Stromal cell of bone marrow (primary cell): Measurements from ENCODE around the gene AXIN2.

ENCODE experiments used
- DNase-seq: peaks from one replicate; pipeline ENCODE4 v3.0.0-alpha.2; 2012; ENCODE audit warnings: low read depth

Gene AXIN2

DNA sequence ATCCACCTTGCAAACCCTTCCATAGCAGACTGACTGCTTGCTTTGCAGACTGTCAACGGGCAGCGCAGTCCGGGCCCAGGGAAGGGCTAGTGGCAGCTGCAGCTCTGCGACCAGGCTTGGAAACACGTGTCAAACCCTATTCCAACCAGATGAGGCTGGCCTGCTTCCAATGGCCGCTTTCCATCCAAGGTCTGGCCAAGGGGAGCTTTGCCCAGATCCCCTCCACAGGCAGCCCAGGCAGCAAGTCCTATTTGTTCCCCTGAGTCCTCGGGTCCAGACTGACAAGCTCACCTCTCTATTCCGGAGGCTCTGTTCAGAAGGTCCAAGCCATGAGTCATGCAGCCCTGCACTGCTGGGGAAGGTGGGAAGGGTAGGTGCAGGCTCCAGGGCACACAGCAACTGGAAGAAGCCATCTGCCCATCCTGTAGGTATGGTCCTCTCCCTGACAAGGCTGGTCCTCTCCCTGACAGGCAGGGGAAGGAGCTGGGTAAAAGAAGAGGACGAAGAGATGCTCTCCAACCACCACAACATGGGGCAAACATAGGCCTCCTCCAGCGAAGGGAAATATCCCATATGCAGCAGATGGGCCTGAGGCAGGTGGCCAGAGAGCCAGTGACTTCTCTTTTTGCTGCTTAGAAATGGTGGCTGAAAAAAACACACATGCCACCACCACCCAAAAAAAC, 22.6 kb upstream of the AXIN2 start:
- no peak for DNase-seq

- no peak for DNase-seq
Measured at GRCh38 chr17:65576939-65577338, 15.5 kb upstream of the AXIN2 start.

GRCh38 chr17:65573282-65573602, 11.8 kb upstream of the AXIN2 start:
- DNase-seq: no peak

- no peak for DNase-seq
Measured at GRCh38 chr17:65572581-65573281, 11.3 kb upstream of the AXIN2 start.

- DNase-seq: no peak
Measured at GRCh38 chr17:65572186-65572580, 10.7 kb upstream of the AXIN2 start.

GRCh38 chr17:65568918-65569317, 7.5 kb upstream of the AXIN2 start:
- DNase-seq: no peak

GRCh38 chr17:65567566-65567965, 6.1 kb upstream of the AXIN2 start:
- DNase-seq: no peak

GRCh38 chr17:65565559-65565958, 4.1 kb upstream of the AXIN2 start:
- no peak for DNase-seq

DNA sequence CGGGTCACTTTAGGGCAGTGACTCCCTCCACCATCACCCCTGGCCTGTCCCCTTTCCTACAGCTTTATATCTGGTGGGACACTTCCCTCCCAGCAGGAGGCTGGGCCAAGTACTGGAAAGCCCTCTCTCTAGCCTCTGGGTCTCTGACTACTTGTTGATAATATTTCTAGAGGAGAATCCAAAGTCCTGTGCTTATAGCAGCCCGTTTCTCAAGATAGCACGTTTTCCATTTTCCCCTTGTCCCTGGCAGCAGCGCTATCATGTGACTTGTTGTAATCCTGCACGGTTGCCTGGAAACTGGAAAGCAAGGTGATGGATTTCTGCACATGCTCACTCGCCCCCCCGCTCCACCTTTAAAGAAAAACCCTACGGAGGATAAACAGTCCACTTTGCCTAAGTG, 3.3 kb upstream of the AXIN2 start:
- DNase-seq: no peak

GRCh38 chr17:65562206-65562531, 721 bp upstream of the AXIN2 start:
- no peak for DNase-seq

DNA sequence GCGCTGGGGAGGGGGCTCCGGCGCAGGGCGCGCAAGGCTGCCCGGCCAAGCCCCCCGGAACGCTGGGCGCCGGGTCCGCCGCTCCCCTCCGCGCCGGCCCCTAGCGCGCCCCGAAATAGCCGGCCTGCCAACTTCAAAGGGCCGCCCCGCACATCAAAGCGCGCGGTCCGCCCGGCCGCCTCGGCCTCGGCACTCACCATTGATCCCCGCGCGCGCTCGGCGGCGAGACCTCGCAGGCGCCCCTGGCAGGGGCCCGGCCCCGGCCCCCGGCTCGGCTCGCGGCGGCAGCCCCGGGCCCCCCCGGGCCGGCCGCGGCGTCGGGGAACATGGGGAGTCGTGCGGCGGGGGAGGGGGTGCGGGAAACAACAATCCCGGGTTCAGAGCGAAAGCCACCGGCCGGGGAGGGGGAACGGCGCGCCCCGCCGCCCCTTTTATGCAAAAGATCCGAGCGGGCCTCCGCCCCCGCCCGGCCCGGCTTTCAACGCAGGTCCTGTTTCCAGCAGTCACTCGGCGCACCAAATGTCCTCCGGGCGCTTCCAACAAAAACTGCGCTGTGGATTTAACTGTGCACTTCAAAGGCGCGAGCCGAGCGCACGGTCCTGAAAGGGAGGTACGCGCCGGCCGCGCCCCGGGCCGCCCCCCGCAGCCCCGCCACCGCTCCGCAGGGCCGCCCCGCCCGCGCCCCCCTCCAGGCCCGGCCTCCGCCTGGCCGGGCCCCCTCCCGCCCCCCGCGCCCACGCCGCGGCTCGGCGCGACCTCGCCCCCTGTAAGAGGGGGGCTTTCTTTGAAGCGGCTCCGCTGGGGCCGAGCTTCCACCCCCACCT, 608 bp downstream of the AXIN2 start:
- DNase-seq: peak; percentile 65

GRCh38 chr17:65559804-65560627, 1.4 kb downstream of the AXIN2 start:
- DNase-seq: no peak

- no peak for DNase-seq
Measured at GRCh38 chr17:65559461-65559803, 2.0 kb downstream of the AXIN2 start.

DNA sequence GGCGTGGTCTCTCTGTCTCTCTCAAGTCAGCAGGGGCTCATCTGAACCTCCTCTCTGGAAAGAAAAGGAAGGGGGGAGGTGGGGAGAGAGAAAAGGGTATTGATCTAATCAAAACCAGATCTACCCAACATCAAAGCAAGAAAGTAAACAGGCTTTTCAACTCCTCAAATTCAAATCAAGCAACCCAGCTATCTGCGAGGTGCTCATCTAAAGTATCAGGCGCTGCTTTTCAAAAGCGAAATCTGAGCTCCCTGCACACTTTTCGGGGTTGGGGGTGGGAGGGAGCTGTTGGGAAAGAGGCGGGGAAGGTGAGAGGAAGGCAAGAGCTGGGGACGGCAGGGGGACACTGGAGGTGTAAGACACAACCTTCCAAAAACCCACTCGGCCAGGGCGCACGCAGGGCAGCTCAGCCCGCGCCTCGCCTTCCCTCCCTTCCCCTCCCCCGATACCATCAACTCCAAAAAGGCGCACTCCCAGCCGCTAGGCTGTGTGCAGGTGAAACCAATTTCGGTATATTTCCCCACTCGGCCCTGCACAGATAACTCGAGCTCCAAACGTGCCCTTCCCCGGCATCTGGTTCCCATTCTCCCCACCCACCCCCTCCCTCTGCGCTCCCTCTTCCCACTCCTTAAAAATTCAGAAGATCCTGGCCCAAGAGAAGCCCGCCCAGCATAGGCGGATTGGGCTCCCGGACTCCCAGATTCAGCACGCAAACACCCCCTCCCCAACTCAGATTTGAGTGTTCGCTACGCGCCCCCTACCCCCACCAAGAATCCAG, 2.6 kb downstream of the AXIN2 start:
- DNase-seq: no peak

GRCh38 chr17:65558311-65558682, 3.2 kb downstream of the AXIN2 start:
- DNase-seq: no peak

DNA sequence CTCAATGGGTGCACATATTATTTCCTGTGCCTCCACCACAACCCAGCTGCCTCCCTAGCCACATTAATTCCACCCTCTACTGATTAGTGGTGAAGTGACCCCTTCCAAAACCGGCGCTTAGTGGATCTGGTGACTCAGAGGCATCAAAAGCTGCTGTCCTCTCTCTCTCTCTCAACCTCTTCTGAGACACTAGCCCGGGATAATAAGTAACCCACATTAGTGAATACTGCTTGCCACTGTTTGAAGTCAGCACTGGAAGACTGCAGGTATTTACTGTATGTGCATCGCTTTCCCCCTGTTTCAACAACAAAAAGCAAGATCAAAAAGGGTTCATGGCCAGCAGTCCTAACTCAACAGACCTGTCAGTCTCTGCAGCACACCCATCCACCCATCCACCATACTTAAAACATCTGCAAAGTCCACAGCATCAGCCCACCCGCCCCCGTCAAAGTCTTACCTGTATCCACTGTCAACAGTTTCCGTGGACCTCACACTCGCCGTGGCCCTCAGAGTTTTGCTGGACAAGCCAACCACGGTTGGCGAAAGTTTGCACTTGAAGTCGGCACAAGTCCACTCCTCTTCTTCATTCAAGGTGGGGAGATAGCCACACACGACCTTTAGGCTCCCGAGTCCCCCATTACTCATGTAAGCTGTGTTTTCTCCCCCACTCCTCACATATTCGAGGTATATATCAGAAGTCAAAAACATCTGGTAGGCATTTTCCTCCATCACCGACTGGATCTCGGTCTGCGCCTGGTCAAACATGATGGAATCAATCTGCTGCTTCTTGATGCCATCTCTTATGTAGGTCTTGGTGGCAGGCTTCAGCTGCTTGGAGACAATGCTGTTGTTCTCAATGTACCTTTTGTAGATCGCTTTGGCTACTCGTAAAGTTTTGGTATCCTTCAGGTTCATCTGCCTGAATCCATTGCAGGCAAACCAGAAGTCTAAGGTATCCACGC, 3.8 kb downstream of the AXIN2 start:
- DNase-seq: no peak

DNA sequence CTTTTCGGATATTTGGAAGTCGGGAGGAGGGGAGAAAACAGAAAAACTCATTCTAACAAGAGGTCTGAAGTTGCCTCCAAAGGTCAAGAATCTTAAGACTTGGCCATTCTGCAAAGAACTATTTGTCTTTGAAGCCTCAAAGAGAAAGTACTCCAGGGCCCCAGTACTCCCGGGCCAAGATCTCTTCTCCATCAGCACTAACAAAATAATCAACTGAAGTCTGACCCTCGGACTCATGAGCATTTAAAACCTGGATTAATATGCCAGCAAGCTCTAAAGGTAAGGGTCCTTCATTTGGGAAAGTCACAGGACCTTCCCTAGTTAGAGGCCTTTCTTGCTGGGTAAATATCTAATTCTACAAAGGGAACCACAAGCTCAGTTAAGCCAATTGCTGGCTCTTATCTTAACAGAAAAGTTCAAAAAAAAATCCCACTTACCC, 4.5 kb downstream of the AXIN2 start:
- DNase-seq: no peak

GRCh38 chr17:65556014-65556909, 5.2 kb downstream of the AXIN2 start:
- DNase-seq: no peak

- no peak for DNase-seq
Measured at GRCh38 chr17:65554553-65555223, 6.8 kb downstream of the AXIN2 start.
